GM19455 (cell line): ENCODE data around the gene TANC1.
A peak's percentile ranks its signal among the peaks of the same experiment; 100 is the strongest.

Experiments used
- ATAC-seq: cut with Tn5 transposase; IDR thresholded peaks from one replicate; pipeline ENCODE4 v1.9.1; 2021; ENCODE audit not compliant: unreplicated experiment

TANC1 gene

GRCh38 chr2:159109517-159109916 lies 141.1 kb downstream of the TANC1 start:
- ATAC-seq, result no peak

- no peak for ATAC-seq
Observed at GRCh38 chr2:159110784-159111183, 142.3 kb downstream of the TANC1 start.

- no peak for ATAC-seq
Observed at GRCh38 chr2:159111346-159111927, 143.0 kb downstream of the TANC1 start.

GRCh38 chr2:159114835-159115234 lies 146.4 kb downstream of the TANC1 start:
- no peak for ATAC-seq

GRCh38 chr2:159116922-159117321 lies 148.5 kb downstream of the TANC1 start:
- no peak for ATAC-seq

GRCh38 chr2:159117658-159118057 lies 149.2 kb downstream of the TANC1 start:
- no peak for ATAC-seq

- peak; percentile 94 for ATAC-seq
Observed at GRCh38 chr2:159118115-159118858, 149.8 kb downstream of the TANC1 start.

- no peak for ATAC-seq
Observed at GRCh38 chr2:159118859-159119500, 150.5 kb downstream of the TANC1 start.

GRCh38 chr2:159119652-159120257 lies 151.3 kb downstream of the TANC1 start:
- ATAC-seq, result no peak

- no peak for ATAC-seq
Observed at GRCh38 chr2:159123786-159124185, 155.3 kb downstream of the TANC1 start.

GRCh38 chr2:159124441-159124911 lies 156.0 kb downstream of the TANC1 start:
- ATAC-seq, result no peak

GRCh38 chr2:159124931-159125467 lies 156.6 kb downstream of the TANC1 start:
- no peak for ATAC-seq

GRCh38 chr2:159125858-159126257 lies 157.4 kb downstream of the TANC1 start:
- ATAC-seq, result no peak

- no peak for ATAC-seq
Observed at GRCh38 chr2:159126432-159127022, 158.1 kb downstream of the TANC1 start.

- ATAC-seq, result no peak
Observed at GRCh38 chr2:159128191-159128590, 159.8 kb downstream of the TANC1 start.

GRCh38 chr2:159129269-159129668 lies 160.8 kb downstream of the TANC1 start:
- no peak for ATAC-seq

- no peak for ATAC-seq
Observed at GRCh38 chr2:159129824-159130223, 161.4 kb downstream of the TANC1 start.

- no peak for ATAC-seq
Observed at GRCh38 chr2:159130302-159130701, 161.9 kb downstream of the TANC1 start.

- no peak for ATAC-seq
Observed at GRCh38 chr2:159131267-159131913, 162.9 kb downstream of the TANC1 start.

GRCh38 chr2:159131914-159132281 lies 163.5 kb downstream of the TANC1 start:
- no peak for ATAC-seq

GRCh38 chr2:159133797-159134196 lies 165.4 kb downstream of the TANC1 start:
- no peak for ATAC-seq
